NCI-H2227 (cell line): ENCODE results near the gene MTMR3.

Experiments
- DNase-seq: peaks from one replicate; lab custom pipeline; 2025; ENCODE audit not compliant: unreplicated experiment; lab: John Stamatoyannopoulos, UW

Gene MTMR3

DNA sequence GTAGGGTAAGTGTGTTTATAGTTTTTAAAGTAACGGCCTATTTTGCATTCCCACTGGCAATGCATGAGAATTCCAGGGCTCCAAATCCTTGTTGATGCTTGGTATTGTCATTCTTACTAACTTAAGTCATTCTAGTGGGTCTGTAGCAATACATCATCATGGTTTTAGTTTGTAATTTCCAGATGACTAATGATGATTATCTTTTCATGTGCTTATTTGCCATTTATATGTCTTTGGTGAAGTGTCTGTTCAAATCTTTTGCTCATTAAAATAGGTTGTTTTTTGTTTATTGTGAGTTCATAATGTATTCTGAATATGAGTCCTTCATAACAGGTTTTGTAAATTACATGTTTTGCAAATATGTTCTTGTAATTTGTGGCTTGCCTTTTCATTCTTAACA is 31.2 kb downstream of the MTMR3 start:
- DNase-seq: no peak

GRCh38 chr22:29914991-29915533 is 32.1 kb downstream of the MTMR3 start:
- no peak for DNase-seq

- DNase-seq: no peak
Observed at GRCh38 chr22:29916007-29916544, 33.1 kb downstream of the MTMR3 start.

GRCh38 chr22:29917052-29917902 is 34.3 kb downstream of the MTMR3 start:
- no peak for DNase-seq

GRCh38 chr22:29925402-29925801 is 42.4 kb downstream of the MTMR3 start:
- no peak for DNase-seq

- DNase-seq: no peak
Observed at GRCh38 chr22:29926057-29926456, 43.1 kb downstream of the MTMR3 start.

DNA sequence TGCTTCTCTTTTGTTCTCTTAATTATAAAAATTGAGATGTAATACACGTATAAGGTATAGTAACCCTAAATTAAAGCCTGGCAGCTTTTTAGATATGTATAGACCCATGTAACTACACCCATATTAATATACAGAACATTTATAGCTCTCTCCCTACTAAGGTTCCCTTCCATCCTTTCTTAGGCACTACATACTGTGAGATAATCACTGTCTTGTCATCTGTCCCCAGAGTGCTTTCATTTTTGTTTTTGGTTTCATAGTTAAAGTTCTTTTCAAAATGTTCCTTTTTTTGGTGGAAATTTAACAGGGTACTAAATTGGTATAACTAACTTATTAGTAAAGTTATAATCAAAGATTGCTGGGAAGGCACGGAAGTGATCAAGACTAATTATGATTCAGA is 49.2 kb downstream of the MTMR3 start:
- no peak for DNase-seq

DNA sequence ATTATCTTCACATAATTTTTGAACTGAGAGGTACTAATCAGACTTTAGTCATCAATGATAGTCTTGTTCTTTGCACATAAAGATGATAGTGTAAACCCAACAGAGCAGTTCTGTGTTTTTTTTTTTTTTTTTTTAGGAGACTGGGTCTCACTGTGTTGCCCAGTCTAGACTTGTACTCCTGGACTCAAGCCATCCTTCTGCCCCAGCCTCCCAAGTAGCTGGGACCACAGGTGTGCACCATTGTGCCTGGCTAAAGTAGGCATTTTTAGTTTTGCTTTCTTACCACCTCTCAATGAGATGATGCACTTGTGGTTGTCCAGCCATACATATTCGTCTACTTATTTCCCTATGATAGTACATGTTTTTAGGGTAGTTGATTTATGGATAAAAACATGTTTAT is 50.6 kb downstream of the MTMR3 start:
- no peak for DNase-seq

GRCh38 chr22:29934596-29934995 is 51.6 kb downstream of the MTMR3 start:
- no peak for DNase-seq

DNA sequence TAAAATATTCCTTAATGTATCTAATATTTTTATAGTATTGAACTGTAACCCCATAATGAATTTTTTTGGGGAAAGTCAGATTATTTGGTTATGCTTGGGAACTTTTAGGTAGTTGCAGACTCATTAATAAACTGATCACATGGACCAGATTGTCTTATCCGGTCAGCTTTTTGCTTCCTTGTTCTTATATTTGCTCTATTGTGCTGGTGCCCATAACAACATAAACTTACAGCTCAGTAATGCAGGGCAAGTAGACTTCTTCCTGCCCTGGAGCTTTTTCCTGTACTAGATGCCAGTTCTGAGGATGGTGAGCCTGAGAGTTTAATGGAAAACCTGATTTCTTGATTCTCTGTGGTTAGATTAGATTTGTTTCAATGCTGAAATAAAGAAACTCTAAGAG is 53.2 kb downstream of the MTMR3 start:
- DNase-seq: no peak

GRCh38 chr22:29937940-29938693 is 55.1 kb downstream of the MTMR3 start:
- no peak for DNase-seq

DNA sequence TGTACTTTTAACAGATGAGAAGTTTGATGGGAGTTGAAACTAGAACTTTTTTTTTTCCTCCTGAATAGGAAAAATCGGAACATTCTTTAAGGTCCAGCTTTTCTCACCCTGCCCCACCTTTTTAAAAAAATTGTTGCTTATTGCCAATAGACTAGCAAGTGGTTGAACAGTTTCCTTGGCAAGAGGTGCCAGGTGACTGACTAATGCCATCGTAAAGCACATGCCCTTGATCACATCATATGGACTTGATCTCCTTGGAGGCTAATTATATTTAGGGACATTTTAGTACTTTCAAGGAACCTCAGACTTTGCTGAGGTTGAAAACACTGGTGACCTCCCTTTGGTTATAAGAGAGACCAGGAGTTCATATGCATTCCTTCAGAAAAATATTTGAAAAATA is 57.6 kb downstream of the MTMR3 start:
- no peak for DNase-seq

DNA sequence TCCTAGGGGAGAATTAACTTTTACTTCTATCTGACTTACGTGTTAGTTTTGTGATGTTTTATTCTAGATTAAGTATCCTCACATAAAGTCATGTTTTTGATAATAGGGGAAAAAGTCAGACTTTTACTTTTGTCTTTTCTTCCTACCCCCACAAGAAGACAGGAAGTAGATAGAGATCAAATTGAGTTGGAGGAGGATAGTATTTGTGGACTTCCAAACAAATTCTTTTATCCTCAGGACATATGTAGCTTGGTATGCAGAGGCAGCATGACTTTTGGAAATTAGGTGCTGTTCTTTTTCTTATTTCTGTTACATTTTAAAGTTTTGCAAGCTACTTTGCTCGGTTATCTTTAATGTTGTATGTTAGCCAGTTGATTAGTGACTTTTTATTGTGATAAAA is 61.4 kb downstream of the MTMR3 start:
- no peak for DNase-seq

GRCh38 chr22:29945435-29945834 is 62.5 kb downstream of the MTMR3 start:
- DNase-seq: no peak

- no peak for DNase-seq
Observed at GRCh38 chr22:29946220-29946619, 63.2 kb downstream of the MTMR3 start.

DNA sequence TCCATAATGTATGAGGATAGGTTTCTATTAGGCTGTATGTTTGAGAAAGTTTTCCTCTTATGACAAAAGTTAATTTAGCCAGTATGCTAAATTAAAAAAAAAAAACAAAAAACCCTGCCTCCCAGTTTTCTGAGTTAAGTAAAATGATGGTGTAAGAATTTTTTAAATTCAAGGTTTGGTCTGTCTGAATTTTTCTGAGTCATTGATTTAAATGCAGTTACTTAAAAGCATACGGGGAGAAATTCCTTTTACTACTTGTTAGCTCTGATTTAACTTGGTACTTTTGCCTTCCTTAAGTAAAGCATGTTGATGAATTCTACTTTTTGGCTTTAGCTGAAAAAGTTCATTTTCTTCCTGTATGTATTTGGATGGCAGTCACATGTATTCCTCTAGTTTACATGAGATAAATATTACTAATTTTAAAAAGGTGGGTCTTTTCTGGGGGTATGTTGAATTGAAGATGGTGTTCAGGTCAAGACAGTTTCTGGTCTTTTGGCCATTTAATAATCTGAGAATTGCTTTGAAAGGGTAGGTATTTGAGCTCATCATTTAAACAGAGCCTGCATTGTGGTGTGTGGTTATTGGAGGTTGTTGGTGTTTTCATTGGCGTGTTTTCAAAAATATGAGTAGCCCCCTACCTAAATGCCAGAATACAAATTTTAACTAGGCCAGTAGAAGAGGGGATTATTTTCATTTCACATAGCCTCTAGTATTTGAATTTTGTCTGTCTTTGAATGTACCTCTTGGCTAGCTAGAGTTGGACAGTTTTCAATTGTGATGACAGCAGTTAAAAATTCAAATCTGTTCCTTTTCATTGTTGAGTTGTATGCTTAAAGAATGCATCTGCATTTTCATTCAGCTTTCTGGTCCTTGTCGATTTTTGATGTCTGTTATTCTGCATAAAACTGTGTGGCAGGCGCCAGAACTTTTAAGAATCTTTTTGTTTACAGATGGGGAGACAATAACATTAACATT is 64.7 kb downstream of the MTMR3 start:
- DNase-seq: no peak

- no peak for DNase-seq
Observed at GRCh38 chr22:29948385-29948769, 65.4 kb downstream of the MTMR3 start.

- DNase-seq: no peak
Observed at GRCh38 chr22:29949872-29950271, 66.9 kb downstream of the MTMR3 start.

DNA sequence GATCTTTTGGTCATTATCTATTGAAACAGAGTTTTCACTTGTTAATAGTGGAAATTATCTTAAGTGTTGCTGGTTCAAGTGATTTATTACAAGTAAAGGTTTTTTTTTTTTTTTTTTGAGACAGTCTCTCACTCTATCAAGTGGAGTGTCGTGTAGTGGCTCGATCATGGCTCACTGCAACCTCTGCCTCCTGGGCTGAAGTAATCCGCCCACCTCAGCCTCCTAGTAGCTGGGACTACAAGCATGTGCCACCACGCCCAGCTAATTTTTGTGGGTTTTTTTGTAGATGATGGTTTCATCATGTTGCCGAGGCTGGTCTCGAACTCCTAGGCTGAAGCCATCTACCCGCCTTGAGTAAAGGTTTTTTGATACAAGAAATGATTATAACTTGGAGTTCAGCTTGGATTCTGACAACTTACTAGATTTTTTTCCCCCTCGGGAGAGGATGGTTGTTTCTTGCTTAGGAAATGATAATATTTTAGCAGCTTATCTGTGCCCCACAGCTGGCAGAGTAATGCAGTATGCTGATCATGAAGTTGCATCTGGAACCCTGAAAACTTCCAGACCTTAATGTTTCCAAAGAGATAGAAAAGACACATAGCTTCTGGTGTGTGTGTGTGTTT is 68.9 kb downstream of the MTMR3 start:
- DNase-seq: peak; percentile 3

GRCh38 chr22:29954203-29954855 is 71.4 kb downstream of the MTMR3 start:
- no peak for DNase-seq
